Activated CD8-positive, alpha-beta memory T cell treated with anti-CD3 and anti-CD28 coated beads for 48 hours (primary cell): ENCODE measurements around the gene HSDL2.

Experiments used
- DNase-seq, 3 experiments: peaks; one replicate each; pipeline ENCODE4 v3.0.0-alpha.2; 2020; ENCODE audit warnings: low read depth in 2 of 3, low spot score in 2 of 3

The HSDL2 gene

GRCh38 chr9:112443636-112444035, 63.7 kb downstream of the HSDL2 start:
- no peak for DNase-seq

- no peak for DNase-seq
These were observed 65.3 kb downstream of the HSDL2 start for GRCh38 chr9:112445196-112445595.

GRCh38 chr9:112446080-112446479, 66.2 kb downstream of the HSDL2 start:
- no peak for DNase-seq

DNA sequence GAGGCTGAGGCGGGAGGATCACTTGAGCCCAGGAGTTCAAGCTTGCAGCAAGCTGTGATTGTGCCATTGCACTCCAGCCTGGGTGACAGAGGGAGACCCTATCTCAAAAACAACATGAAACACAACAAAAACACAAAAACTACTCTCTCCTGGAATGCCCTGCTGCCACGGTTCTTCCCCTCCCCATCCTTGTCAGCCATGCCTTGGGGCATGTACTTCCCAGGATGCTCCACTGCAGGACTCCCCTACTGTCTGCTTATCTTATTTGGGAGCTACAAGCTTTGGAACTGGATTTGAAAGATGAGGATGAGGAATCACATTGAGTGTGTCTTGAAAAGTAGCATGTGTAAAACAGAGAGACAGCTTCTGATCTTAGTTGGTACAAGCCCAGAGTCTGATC, 66.6 kb downstream of the HSDL2 start:
- no peak for DNase-seq

GRCh38 chr9:112447283-112447761, 67.4 kb downstream of the HSDL2 start:
- DNase-seq: no peak

DNA sequence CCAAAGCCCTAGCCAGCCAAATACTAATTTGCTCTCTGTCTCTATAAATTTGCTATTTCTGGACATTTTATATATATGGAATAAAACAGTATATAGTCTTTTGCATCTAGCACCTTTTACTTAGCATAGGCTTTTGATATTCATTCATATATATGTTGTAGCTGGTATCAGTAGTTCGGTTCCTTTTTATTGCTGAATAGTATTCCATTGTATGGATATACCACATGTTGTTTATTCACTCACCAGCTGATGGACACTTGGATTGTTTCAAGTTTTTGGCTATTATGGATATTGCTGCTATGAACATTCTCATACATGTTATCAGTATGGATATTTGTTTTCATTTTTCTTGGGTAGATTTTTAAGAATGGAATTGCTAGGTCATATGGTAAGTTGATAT, 82.9 kb downstream of the HSDL2 start:
- no peak for DNase-seq

GRCh38 chr9:112465352-112465751, 85.4 kb downstream of the HSDL2 start:
- DNase-seq: no peak

DNA sequence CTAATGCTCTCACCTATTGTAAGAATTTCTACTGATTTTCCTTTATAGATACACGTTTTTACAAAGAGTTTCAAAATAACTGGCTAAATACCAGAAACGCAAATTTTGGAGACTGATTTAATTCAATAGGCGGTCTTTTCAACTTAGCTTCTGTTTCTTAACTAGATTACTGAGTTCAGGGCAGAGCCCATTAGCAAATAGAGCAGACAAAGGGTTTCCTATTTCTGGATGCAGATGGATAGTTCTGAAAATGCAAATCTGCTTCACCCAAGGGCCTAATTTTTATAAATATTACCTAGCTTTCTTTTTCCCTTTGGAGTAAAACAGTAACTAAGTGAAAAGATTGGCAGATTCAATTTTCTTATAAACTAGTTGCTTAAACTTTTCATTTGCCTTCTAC, 93.1 kb downstream of the HSDL2 start:
- DNase-seq: no peak

DNA sequence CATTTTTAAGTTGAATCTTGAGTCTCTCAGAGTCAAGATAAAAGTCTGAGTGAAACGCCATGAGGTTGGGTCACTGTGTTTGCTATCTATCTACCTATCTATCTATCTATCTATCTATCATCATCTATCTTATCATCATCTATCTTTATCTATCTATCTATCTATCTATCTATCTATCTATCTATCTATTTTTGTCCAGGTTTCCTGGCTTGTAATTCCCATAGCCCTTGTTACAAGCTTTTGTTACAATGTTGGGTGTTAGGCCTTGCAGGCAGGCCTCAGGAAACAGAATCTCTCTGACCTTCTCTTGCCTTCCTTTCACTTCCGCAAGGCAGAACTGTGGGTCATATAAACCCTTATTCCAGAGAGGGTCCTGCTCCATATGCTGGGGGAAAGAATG, 94.1 kb downstream of the HSDL2 start:
- DNase-seq: no peak

DNA sequence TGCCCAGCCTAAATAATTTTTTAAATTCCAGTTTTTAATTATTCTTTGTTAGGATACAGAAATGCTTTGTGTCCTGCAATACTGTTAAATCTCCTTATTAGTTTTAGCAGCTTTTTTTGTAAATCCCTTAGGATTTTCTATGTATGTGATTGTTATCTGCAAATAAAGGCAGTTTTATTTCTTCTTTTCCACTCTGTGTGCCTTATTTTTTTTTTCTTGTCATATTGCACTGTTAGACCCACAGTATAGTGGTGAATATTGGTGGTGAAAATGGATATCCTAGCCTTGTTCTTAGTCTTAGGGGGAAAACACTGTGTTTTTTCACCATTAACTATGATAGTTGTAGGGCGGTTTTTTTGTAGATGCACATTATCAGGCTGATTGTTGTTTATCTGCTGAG, 95.4 kb downstream of the HSDL2 start:
- DNase-seq: no peak

DNA sequence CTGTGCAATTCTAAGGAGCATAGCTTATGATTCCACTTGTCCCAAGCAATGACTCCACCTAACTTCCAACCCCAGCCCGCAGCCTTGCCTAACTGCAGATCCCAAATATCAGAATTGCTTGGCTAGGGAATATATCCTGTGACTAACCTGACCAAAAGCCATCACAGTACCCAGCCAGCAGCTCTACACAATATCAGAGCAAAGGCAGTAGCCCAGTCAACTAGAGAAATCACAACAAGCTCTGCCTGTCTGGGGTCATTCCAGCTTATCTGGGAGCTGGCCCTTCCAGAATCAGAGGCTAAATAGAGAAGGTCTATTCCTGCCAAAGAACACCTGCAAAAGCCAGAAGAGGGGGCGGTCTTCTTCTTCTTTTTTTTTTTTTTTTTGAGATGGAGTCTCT, 97.4 kb downstream of the HSDL2 start:
- no peak for DNase-seq

GRCh38 chr9:112479221-112479620, 99.3 kb downstream of the HSDL2 start:
- no peak for DNase-seq

DNA sequence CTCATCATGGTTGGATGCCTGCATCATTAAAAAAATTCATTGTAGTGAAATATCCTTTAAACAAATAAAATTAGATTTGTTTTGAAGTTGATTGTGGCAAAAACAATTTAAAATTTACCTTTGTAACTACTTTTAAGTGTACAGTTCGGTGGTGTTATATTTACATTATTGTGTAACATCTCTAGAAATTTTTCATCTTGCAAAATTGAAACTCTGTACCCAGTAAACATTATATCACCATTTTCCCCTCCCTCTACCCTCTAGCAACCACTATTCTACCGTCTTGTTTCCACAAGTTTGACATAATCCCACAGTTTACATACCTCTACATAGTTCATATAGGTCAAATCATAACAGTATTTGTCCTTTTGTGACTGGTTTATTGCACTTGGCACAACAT, 104.7 kb downstream of the HSDL2 start:
- no peak for DNase-seq

DNA sequence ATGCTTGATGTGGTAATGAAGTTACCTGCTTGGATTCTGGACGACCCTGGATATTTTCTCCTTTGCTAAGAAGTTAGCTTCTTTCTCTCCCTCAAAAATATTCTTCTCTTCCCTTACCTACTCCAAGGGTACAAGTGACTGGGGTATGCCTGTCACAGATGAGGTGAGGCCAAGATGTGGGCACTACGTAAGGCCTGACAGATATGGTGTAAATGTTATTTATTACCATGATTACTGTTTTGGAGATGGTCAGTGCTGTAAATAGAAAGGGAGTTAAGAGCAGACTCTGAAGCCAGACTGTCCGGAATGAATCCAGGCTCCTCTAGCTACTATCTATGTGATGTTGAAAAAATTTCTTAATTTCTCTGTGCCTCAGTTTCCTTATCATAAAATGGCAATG, 105.7 kb downstream of the HSDL2 start:
- DNase-seq: no peak

DNA sequence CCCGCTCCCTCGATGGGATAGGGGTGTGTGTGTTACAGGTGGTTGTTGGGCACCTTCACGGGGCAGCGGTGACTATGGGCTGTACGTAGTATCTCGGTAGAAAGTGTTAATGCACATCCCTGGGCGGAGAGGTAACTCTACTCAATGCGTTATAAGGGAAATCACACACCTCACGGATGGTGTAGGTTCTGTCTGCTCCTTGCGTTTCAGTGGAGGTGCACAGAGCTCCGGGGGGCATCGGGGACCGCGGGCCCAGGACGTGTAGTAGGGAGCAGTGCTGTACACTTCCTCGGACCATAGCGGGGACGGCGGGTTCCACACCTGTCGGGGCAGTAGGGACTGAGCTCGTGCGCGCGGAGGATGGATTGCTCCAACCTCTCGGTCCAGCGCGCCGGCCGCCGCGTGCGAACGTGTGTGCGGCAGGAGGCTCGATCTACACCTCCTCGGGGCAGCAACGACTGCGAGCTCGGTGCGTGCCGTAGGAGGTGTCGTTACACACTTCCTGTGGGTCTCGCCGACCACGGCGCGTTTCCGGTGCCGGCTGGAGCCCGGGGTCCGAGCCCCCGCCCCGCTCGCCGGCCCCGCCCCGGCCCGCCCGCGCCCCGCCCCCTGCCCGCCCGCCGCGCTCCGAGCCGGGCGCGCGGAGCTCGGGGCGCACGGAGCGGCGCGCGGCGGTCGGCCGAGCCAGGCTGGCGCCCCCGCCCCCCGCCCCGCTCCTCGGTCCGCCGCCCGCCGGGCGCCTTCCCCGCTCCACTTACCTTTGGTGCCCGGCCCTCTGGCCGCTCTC, 106.5 kb downstream of the HSDL2 start, which contains the start of gene KIAA1958:
TSS of gene KIAA1958 (plus strand) at position 607 of the 787 bp plus-strand sequence. CDS start 87,254 bp downstream, outside the sequence.
- peak; percentile 56 to 74 (median 62) for DNase-seq

DNA sequence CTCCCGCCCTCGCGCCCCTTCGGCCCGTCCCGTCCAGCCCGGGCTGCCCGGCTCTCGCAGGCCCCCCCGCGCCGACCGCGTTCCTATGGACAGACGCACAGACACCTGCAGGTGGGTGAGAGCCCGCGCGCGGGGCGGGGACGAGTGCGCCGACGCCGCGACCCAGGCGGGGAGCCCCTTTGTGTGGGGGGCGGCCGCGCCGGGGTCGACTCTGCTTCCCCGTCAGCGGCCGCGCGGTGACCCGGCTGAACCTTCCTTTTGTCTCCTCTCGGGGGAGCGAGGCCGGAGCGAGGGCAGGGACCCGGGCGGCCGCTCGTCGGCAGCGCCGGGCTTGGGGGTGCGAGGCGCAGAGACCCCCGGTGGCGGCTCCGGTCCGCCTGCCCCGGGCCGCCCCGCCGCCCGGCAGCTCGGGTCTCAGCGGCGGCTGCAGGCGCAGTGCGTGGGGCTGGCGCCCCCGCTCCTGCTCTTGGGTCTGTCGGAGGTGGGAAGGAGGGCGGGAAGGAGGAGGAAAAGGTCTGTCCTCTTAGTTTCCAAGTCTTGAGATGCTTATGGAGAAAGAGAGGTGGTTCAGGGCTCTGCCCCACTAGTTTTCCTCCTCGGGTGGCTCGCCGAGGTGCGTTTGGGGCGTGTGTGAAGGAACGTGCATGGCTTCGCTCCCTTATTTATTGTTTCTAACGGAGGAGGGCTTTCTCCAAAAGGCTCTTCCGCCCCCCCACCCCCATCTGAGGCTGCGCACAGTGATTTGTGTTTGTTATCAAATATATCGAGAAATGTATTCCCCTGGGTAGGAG, 107.3 kb downstream of the HSDL2 start:
- DNase-seq: peak; percentile 16 to 24 (median 18)

DNA sequence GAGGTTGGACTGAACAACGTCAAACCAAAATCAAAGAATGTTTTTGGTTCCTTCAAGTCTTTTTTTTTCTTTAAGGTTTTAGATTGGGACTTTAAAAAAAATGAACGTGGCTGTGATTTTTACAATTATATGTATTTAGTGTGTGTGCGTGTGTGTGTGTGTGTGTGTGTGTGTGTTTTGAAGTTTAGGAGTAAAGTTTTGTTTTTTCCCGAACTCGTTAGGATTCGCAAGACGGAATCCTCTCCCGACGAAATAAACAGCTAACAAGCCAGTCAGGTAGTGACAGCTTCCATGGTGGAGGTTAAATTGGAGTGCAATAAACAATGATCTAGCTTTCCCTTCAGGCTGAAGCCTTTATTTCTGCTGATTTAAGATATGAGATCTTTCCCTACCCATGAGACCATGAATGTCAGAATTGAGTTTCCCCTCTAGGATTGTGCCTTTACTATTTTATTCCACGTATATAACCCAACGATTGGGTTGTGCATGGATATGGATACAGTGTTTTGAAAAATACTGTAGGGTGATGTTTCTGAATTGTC, 108.0 kb downstream of the HSDL2 start:
- no peak for DNase-seq

- DNase-seq: no peak
These were observed 109.2 kb downstream of the HSDL2 start for GRCh38 chr9:112489039-112489546.

GRCh38 chr9:112489876-112490666, 110.2 kb downstream of the HSDL2 start:
- no peak for DNase-seq

GRCh38 chr9:112493393-112494137, 113.7 kb downstream of the HSDL2 start:
- no peak for DNase-seq
